ENCODE data around the gene CGB8.
A peak's percentile ranks its signal among the peaks of the same experiment; 100 is the strongest.

CGB8 gene

DNA sequence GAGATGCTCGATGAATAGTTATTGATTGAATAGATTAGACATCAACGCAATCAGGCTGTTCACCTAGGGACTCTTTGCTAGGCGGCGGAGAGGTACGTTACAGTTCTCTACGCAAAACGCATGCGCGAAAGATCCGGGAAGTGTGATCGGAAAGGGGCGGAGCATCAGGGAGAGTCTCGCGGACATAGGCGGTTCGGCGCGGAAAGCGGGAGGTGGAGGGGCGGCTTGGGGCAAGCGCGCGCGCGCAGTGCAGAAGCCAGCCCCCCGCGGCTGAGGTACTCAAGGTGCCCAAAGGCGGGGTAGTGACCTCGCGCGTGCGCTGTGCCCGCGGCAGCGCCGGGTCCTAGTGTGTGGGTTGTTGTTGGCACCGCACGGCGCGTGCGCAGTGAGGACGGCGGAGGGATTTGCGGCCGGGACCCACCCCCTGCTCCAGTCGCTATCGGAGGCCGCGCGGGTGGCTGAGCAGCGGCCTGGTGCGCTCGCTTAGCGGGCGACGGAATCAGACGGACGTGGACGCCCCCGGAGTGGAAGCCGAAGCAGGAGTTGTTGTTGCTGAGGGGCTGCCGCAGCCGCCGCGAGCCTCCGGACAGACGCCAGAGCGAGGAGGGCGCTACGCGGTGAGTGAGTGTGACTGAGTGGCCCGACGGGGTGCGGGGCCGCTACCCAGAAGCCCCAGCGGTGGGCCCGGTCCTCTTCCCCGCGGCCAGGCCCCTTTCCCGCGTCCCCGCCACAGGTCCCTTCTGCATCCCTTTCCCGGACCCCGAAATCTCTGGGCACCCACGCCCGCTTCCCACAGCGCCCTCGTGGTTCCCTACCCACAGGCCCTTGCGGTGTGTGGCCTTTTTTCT is 36.3 kb upstream of the CGB8 start, which contains the start of gene SNRNP70:
Gene SNRNP70, plus strand, starts transcription at position 432 of the 848 bp plus-strand sequence. CDS start 964 bp downstream, outside the sequence.
- TF ChIP-seq, protein P1, sequence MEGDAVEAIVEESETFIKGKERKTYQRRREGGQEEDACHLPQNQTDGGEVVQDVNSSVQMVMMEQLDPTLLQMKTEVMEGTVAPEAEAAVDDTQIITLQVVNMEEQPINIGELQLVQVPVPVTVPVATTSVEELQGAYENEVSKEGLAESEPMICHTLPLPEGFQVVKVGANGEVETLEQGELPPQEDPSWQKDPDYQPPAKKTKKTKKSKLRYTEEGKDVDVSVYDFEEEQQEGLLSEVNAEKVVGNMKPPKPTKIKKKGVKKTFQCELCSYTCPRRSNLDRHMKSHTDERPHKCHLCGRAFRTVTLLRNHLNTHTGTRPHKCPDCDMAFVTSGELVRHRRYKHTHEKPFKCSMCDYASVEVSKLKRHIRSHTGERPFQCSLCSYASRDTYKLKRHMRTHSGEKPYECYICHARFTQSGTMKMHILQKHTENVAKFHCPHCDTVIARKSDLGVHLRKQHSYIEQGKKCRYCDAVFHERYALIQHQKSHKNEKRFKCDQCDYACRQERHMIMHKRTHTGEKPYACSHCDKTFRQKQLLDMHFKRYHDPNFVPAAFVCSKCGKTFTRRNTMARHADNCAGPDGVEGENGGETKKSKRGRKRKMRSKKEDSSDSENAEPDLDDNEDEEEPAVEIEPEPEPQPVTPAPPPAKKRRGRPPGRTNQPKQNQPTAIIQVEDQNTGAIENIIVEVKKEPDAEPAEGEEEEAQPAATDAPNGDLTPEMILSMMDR (IDR thresholded peaks at IDR 0.05) = no peak

DNA sequence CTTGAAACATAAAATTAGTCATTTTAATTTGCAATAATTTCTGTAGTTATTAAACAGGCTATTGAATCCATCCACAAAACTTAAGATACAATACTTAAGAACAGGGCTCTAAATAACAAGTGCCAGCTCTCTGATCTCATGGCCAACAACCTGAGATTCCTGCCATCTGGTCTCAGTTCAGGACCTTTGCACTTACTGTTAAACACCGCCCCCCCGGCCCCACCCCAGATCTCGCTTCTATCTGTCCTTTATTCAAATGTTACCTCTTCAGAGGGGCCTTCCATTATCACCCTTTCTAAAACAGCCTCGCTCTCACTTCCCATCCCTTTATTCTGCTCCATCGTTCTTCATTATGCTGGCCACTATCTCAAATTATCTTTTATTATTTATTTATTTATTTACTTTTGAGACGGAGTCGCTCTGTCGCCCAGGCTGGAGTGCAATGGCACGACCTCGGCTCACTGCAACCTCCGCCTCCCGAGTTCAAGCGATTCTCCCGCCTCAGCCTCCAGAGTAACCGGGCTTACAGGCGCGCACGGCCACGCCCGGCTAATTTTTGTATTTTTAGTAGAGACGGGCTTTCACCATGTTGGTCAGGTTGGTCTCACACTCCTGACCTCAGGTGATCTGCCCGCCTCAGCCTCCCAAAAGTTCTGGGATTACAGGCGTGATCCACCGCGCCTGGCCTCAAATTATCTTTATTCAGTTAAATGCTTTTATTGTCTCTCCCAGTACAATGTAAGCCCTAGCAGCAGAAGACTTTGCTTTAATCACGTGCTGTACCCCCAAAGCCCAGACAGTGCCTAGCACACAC is 35.5 kb upstream of the CGB8 start:
- TF ChIP-seq, protein P1 (IDR thresholded peaks at IDR 0.05) = no peak

DNA sequence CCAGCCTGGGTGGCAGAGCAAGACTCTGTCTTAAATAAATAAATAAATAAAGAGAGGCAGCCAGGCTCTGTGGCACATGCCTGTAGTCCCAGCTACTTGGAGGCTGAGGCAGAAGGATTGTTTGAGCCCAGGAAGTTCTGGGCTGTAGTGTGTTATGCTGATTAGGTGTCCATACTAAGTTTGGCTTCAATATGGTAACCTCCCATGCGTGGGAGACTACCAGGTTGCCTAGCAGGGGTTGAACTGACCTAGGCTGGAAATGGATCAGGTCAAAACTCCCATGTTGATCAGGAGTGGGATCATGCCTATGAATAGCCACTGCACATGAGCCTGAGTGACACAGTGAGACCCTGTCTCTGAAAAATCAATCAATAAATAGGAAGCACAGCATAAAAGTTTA is 32.4 kb upstream of the CGB8 start:
- TF ChIP-seq, protein P1 (IDR thresholded peaks at IDR 0.05) = no peak

DNA sequence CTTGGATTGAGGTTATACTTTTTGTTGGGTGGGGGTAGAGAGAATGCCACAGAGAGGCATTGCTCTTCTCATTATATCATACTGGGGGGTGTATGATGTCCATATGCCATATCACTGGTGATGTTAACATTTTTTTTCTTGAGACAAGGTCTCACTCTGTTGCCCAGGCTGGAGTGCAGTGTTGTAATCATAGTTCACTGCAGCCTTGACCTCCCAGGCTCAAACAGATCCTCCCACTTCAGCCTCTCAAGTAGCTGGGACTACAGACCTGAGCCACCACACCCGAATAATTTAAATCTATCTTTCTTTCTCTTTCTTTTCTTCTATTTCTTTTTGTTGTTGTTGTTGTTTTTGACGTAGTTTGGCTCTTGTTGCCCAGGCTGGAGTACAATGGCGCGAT is 31.5 kb upstream of the CGB8 start:
- TF ChIP-seq, protein P1 (IDR thresholded peaks at IDR 0.05) = no peak

GRCh38 chr19:49074869-49075268 is 26.0 kb upstream of the CGB8 start:
- TF ChIP-seq, protein P1 (IDR thresholded peaks at IDR 0.05) = peak; percentile 49

- TF ChIP-seq, protein P1 (IDR thresholded peaks at IDR 0.05) = peak; percentile 39
Observed at GRCh38 chr19:49073514-49074378, 24.8 kb upstream of the CGB8 start.
